Left lung (tissue), 10 donors: ENCODE measurements around the gene LAPTM4A. TPM values are rescaled to one million over a fixed set of nuclear protein-coding genes. Genes with fewer than 3 reads are reported as not detected.

Source experiments
- ATAC-seq: fragments of 200-7000 bp; cut with Tn5 transposase; one replicate; pipeline ENCODE4 v1.9.1; 2020; ENCODE audit warnings: moderate library complexity
- DNase-seq, 4 donors: peaks; one replicate each; pipeline ENCODE4 v3.0.0-alpha.2; 2013 to 2020
- H3K27ac ChIP-seq, 2 donors: fragments of 200-600 bp; sonication (generic) in 1 of 2; one replicate each; pipeline versions ENCODE4 v1.5.0 to v1.8.0; 2020 to 2021
- H3K27me3 ChIP-seq, 2 donors: fragments of 200-600 bp; sonication (generic) in 1 of 2; one replicate each; pipeline versions ENCODE4 v1.5.0 to v1.8.0; 2020 to 2021
- H3K36me3 ChIP-seq, 2 donors: fragments of 200-600 bp; sonication (generic) in 1 of 2; one replicate each; pipeline versions ENCODE4 v1.5.0 to v1.8.0; 2020 to 2021
- H3K4me1 ChIP-seq, 2 donors: fragments of 200-600 bp; one replicate each; pipeline ENCODE4 v1.8.0; 2021
- H3K4me3 ChIP-seq, 2 donors: fragments of 200-600 bp; sonication (generic) in 1 of 2; one replicate each; pipeline versions ENCODE4 v1.5.0 to v1.8.0; 2020 to 2021; ENCODE audit warnings: mild to moderate bottlenecking in 1 of 2
- H3K9me3 ChIP-seq, 2 donors: fragments of 200-600 bp; sonication (generic) in 1 of 2; one replicate each; pipeline versions ENCODE4 v1.5.0 to v1.8.0; 2020 to 2021
- CTCF ChIP-seq, 2 donors: fragments of 200-600 bp; sonication (generic) in 1 of 2; IDR thresholded peaks; one replicate each; pipeline versions ENCODE4 v1.5.0 to v1.8.0; 2021; ENCODE audit warnings: antibody characterized with exemption in 2 of 2
- intact Hi-C, 2 donors: fragments of 100-400 bp; cut with DNase I; formaldehyde crosslinking; loops; one replicate each; pipeline versions ENCODE4 v1.11.2 to v1.14.2; 2022
- polyA plus RNA-seq, 6 donors: library from polyadenylated mRNA; unstranded; fragments of 120-200 nt; gene quantifications; one replicate each; pipeline ENCODE4 v1.2.1, GENCODE V29; 2013; ENCODE audit not compliant: insufficient read length in 6 of 6
- total RNA-seq, 2 donors: library from RNA; stranded (reverse); fragmentation: NEBNext Ultra II Directional; extraction: Animal tissue kit (Norgen Biotek cat#: 25700); gene quantifications; one replicate each; pipeline ENCODE4 v1.2.1, GENCODE V29; 2021
- donor health status: DM: no; HTN: yes; CAD: no.
- donor health status: DM: no; HTN: no; CAD: no.

LAPTM4A gene
- total and polyA plus RNA-seq, 8 donors = 220 to 531 (median 464) TPM

- H3K4me3 ChIP-seq = no peak overlapping the region
- peaks cover 0 to 30% of the 10 kb centered on the region in 2 donors for H3K36me3 ChIP-seq
- H3K27me3 ChIP-seq = no peaks in the 10 kb centered on the region
- no peak for ATAC-seq
- no peak overlapping the region for H3K27ac ChIP-seq
- no peak for DNase-seq
- intact Hi-C loops = no loop called here
- no peak for TF ChIP-seq CTCF (IDR thresholded peaks at IDR 0.05)
- peaks cover 0 to 16% of the 10 kb centered on the region in 2 donors for H3K9me3 ChIP-seq
- H3K4me1 ChIP-seq = no peaks in the 10 kb centered on the region
These were observed 26.2 kb downstream of the LAPTM4A start for GRCh38 chr2:20025065-20025786.

GRCh38 chr2:20023688-20024087 is 27.7 kb downstream of the LAPTM4A start:
- no peak overlapping the region for H3K27ac ChIP-seq
- H3K9me3 ChIP-seq = peaks cover 0 to 16% of the 10 kb centered on the region in 2 donors
- H3K4me1 ChIP-seq = no peaks in the 10 kb centered on the region
- intact Hi-C loops = no loop called here
- peaks cover 0 to 16% of the 10 kb centered on the region in 2 donors for H3K36me3 ChIP-seq
- no peak for DNase-seq
- H3K4me3 ChIP-seq = no peak overlapping the region
- no peak for TF ChIP-seq CTCF (IDR thresholded peaks at IDR 0.05)
- no peak for ATAC-seq
- H3K27me3 ChIP-seq = no peaks in the 10 kb centered on the region

GRCh38 chr2:20021405-20022009 is 29.9 kb downstream of the LAPTM4A start:
- TF ChIP-seq CTCF (IDR thresholded peaks at IDR 0.05) = no peak
- Histone ChIP-seq H3K27ac (no peak overlapping the region), H3K9me3 (peaks cover 0 to 16% of the 10 kb centered on the region in 2 donors), H3K36me3 (no peaks in the 10 kb centered on the region), H3K27me3 (no peaks in the 10 kb centered on the region), H3K4me3 (no peak overlapping the region), H3K4me1 (no peaks in the 10 kb centered on the region)
- no peak for ATAC-seq
- DNase-seq = no peak
- intact Hi-C loops = no loop called here

- intact Hi-C loops = loop anchor here in 1 of 2 donors (5.0 kb wide), 1 partner anchor 73 kb away; no protein-coding TSS in a partner anchor
- no peak overlapping the region for H3K4me3 ChIP-seq
- no peak overlapping the region for H3K27ac ChIP-seq
- ATAC-seq (no peak), DNase-seq (no peak)
- no peaks in the 10 kb centered on the region for H3K4me1 ChIP-seq
- H3K9me3 ChIP-seq = peaks cover 0 to 16% of the 10 kb centered on the region in 2 donors
- H3K36me3 ChIP-seq = no peaks in the 10 kb centered on the region
- TF ChIP-seq CTCF (IDR thresholded peaks at IDR 0.05) = no peak
- H3K27me3 ChIP-seq = no peaks in the 10 kb centered on the region
These were observed 31.7 kb downstream of the LAPTM4A start for GRCh38 chr2:20019747-20020146.

GRCh38 chr2:20018601-20019152 is 32.8 kb downstream of the LAPTM4A start:
- peaks cover 0 to 16% of the 10 kb centered on the region in 2 donors for H3K9me3 ChIP-seq
- H3K4me1 ChIP-seq = no peaks in the 10 kb centered on the region
- no peak for TF ChIP-seq CTCF (IDR thresholded peaks at IDR 0.05)
- no peak overlapping the region for H3K4me3 ChIP-seq
- ATAC-seq = no peak
- H3K27ac ChIP-seq = no peak overlapping the region
- intact Hi-C loops = loop anchor here in 1 of 2 donors (5.0 kb wide), 1 partner anchor 74 kb away; no protein-coding TSS in a partner anchor
- DNase-seq = no peak
- peaks cover 0 to 9% of the 10 kb centered on the region in 2 donors for H3K27me3 ChIP-seq
- no peaks in the 10 kb centered on the region for H3K36me3 ChIP-seq
